Activated T-cell treated with anti-CD3 and anti-CD28 coated beads, Interleukin-2, amount 50 U/mL, for 4 hours (primary cell): Measurements from ENCODE around the gene ARID5A. TPM values are rescaled to one million over a fixed set of nuclear protein-coding genes. Genes with fewer than 3 reads are reported as not detected.

Experiments used
- ATAC-seq, 2 donors: fragments of 200-7000 bp; cut with Tn5 transposase; one replicate each; pipeline ENCODE4 v1.10.0; 2021
- DNase-seq: peaks from one replicate; pipeline ENCODE4 v3.0.0-alpha.2; 2020
- H3K27me3 Mint-ChIP-seq: one replicate; pipeline ENCODE4 v1.8.0; 2021; ENCODE audit warnings: low read depth, mixed read lengths
- H3K36me3 Mint-ChIP-seq: one replicate; pipeline ENCODE4 v1.8.0; 2022; ENCODE audit warnings: mixed read lengths; ENCODE audit not compliant: insufficient read depth
- H3K4me1 Mint-ChIP-seq: one replicate; pipeline ENCODE4 v1.8.0; 2021; ENCODE audit warnings: low read depth, mixed read lengths
- H3K4me3 Mint-ChIP-seq: one replicate; pipeline ENCODE4 v1.8.0; 2021; ENCODE audit warnings: mild to moderate bottlenecking, moderate library complexity, mixed read lengths
- H3K9me3 Mint-ChIP-seq: one replicate; pipeline ENCODE4 v1.8.0; 2021; ENCODE audit warnings: mixed read lengths
- total RNA-seq, 3 donors: library from RNA; stranded (reverse); gene quantifications; one replicate each; pipeline ENCODE4 v1.2.1, GENCODE V29; 2021

Gene ARID5A
- total RNA-seq, 3 donors from 2014 or later: 131 to 169 (median 132) TPM

DNA sequence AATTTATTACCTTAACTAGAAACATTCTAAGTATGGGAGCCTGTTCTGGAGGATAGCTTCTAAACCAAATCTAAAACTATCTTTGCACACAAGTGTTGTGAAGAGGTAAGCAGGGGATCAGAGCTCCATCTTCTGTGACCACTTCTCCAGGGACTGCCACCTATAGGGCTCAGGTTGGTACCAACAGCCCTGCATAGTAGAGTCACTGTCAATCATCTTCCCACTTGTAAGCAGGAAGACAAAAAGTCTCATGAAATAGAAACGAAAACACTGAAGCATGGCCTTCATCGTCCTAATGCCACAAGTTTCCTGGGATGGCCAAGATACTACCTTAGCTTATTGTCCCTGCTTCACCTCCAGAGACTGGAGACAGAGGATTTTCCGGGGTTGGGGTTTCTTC is 57.7 kb downstream of the ARID5A start:
- Mint-ChIP-seq H3K27me3 (no peaks in the 10 kb centered on the region), H3K36me3 (peaks cover 43% of the 10 kb centered on the region), H3K9me3 (no peaks in the 10 kb centered on the region), H3K4me3 (peak overlapping the region; percentile 5), H3K4me1 (peaks cover 30% of the 10 kb centered on the region)
- ATAC-seq (peak; percentile 36 to 66), DNase-seq (no peak)

GRCh38 chr2:96594691-96595152 is 58.2 kb downstream of the ARID5A start:
- H3K36me3 Mint-ChIP-seq: peaks cover 42% of the 10 kb centered on the region
- H3K4me3 Mint-ChIP-seq: peak overlapping the region; percentile 5
- peaks cover 30% of the 10 kb centered on the region for H3K4me1 Mint-ChIP-seq
- ATAC-seq: peak; percentile 69 to 73
- H3K9me3 Mint-ChIP-seq: no peaks in the 10 kb centered on the region
- DNase-seq: no peak
- no peaks in the 10 kb centered on the region for H3K27me3 Mint-ChIP-seq

- ATAC-seq (no peak), DNase-seq (no peak)
- H3K4me1 Mint-ChIP-seq: peaks cover 36% of the 10 kb centered on the region
- no peak overlapping the region for H3K4me3 Mint-ChIP-seq
- H3K27me3 Mint-ChIP-seq: no peaks in the 10 kb centered on the region
- H3K9me3 Mint-ChIP-seq: no peaks in the 10 kb centered on the region
- H3K36me3 Mint-ChIP-seq: peaks cover 48% of the 10 kb centered on the region
Observed at GRCh38 chr2:96596596-96596995, 60.0 kb downstream of the ARID5A start.

DNA sequence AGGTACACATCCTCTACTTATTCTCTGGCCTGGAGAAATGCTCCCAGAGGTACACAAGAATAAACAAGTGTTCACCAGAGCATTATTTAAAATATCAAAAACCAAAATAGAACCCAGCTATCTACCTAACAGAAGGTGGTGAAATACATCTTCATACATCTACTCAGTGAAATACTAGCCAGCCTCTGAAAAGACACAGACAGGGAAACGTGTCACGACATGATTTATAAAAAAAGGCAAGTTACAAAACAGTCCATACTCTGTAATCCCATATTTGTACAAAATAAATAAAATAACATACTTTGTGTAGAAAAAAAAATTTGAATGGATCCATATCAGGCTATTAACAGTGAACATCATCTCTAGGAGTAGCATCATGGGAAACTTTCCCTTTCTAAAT is 63.4 kb downstream of the ARID5A start:
- H3K27me3 Mint-ChIP-seq: no peaks in the 10 kb centered on the region
- H3K9me3 Mint-ChIP-seq: no peaks in the 10 kb centered on the region
- H3K36me3 Mint-ChIP-seq: peaks cover 43% of the 10 kb centered on the region
- no peak for ATAC-seq
- DNase-seq: no peak
- H3K4me3 Mint-ChIP-seq: no peak overlapping the region
- H3K4me1 Mint-ChIP-seq: peaks cover 14% of the 10 kb centered on the region

DNA sequence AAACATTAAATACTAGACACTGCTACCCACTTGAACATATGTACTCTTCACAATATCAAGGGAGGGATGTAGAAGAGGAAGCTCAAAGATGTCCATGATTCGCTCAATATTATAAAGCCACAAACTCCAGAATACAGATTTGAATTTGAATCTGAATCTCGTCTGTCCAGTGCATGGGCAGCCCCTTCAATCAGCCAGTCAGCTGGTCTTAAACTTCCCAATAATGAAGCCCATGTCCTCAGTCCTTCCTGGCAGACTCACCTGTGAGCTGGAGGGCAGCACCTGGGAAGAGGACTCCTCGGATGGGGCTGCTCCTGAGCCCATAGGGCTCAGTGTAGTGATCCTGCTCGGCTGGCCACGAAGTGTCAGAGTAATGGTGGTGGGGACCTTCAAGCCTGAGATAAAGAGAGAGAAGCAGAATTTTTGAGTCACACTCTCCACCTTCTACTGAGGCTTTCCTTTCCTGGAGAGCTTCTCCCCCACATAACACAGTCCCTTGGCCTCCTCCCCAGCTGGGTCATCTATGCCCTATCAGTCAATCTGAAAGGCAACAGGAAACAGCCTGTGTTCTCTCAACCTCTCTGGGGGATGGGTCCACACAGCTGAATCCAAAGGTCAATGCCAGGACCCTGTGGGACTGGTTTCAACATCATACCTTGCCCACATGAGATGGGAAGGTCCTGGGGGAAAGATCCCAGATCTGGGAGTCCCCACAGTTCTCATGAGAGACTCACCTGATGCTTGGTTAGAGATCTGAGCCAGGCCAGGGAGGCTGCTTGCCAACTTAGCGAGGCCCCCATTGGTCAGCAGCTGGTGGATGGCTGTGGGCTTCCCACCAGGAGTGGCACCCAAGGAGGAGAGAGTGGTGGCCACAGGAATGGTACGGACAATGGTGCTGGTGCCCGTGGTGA is 65.1 kb downstream of the ARID5A start:
- Mint-ChIP-seq H3K27me3 (no peaks in the 10 kb centered on the region), H3K4me3 (no peak overlapping the region), H3K9me3 (no peaks in the 10 kb centered on the region), H3K36me3 (peaks cover 54% of the 10 kb centered on the region), H3K4me1 (peaks cover 8% of the 10 kb centered on the region)
- DNase-seq (no peak), ATAC-seq (peak; percentile 37 to 41)

Other genes starting within 250 kb of the ARID5A start
- 100 to 1,000 TPM; 219 to 232 (median 223) TPM for gene SNRNP200, start 231.2 kb upstream of the ARID5A start, total RNA-seq
- 10 to 100 TPM; 30.2 to 39.5 (median 31.6) TPM for gene ITPRIPL1, start 211.4 kb upstream of the ARID5A start, total RNA-seq
- gene NCAPH, start 201.0 kb upstream of the ARID5A start, total RNA-seq: 10 to 100 TPM; 15.5 to 22.9 (median 16.4) TPM
- gene NEURL3, start 31.4 kb upstream of the ARID5A start, total RNA-seq: under 1 TPM in 2 of 3 donors, not detected in 1; 0.26 to 0.38 TPM
- 10 to 100 TPM; 29.1 to 32.3 (median 31.3) TPM for gene KANSL3, start 101.6 kb downstream of the ARID5A start, total RNA-seq
- gene FER1L5, start 106.0 kb downstream of the ARID5A start, total RNA-seq: not detected
- gene LMAN2L, start 203.3 kb downstream of the ARID5A start, total RNA-seq: 1 to 10 TPM; 7.0 to 9.1 (median 8.6) TPM
- gene CNNM4, start 224.2 kb downstream of the ARID5A start, total RNA-seq: 1 to 10 TPM; 6.3 to 6.9 (median 6.4) TPM